Pancreas (tissue), 10 donors: ENCODE measurements around the gene EHF. TPM values are rescaled to one million over a fixed set of nuclear protein-coding genes. Genes with fewer than 3 reads are reported as not detected.
"Not testable (repeated sequence)": the region's sequence is repeated elsewhere in the genome, so short reads cannot be mapped to it uniquely, and the experiment has no call there.

ENCODE experiments used
- ATAC-seq, 4 donors: fragments of 200-7000 bp; cut with Tn5 transposase; one replicate each; pipeline versions ENCODE4 v1.8.0 to v1.9.1; 2020; ENCODE audit warnings: mild to moderate bottlenecking in 4 of 4, moderate library complexity in 4 of 4
- DNase-seq, 6 donors: peaks; one replicate each; pipeline ENCODE4 v3.0.0-alpha.2; 2020
- FAIRE-seq: peaks from 2 replicates; lab custom pipeline; 2012; peaks lifted over from hg19 to GRCh38; lab: Jason Lieb, UNC
- H3K27ac ChIP-seq, 4 donors: fragments of 200-600 bp; sonication (generic); 1 replicate in 3 of 4; 2 replicates in 1 of 4; pipeline versions ENCODE4 v1.5.0 to v1.8.0; 2020
- H3K27me3 ChIP-seq, 4 donors: fragments of 200-600 bp; one replicate each; pipeline ENCODE4 v1.8.0; 2021
- H3K36me3 ChIP-seq, 3 donors: fragments of 200-600 bp; sonication (generic) in 1 of 3; one replicate each; pipeline versions ENCODE4 v1.5.0 to v1.8.0; 2020 to 2021
- H3K4me1 ChIP-seq, 3 donors: fragments of 200-600 bp; one replicate each; pipeline ENCODE4 v1.8.0; 2021
- H3K4me3 ChIP-seq, 4 donors: fragments of 200-600 bp; sonication (generic) in 2 of 4; one replicate each; pipeline versions ENCODE4 v1.5.0 to v1.8.0; 2020 to 2021
- H3K9me3 ChIP-seq, 4 donors: fragments of 200-600 bp; one replicate each; pipeline ENCODE4 v1.8.0; 2021
- CTCF ChIP-seq, 4 donors: fragments of 200-600 bp; sonication (generic) in 3 of 4; IDR thresholded peaks; one replicate each; pipeline versions ENCODE4 v1.5.0 to v1.8.0; 2021; ENCODE audit warnings: antibody characterized with exemption in 4 of 4
- WGBS, 2 donors: extraction: QIAGEN DNeasy Blood & Tissue Kit; methylation state at CpG; one replicate each; pipeline ENCODE4 v1.1.7; 2013; 5-methylcytosine and 5-hydroxymethylcytosine counted together
- intact Hi-C, 3 donors: fragments of 100-400 bp; cut with DNase I; formaldehyde crosslinking; loops; one replicate each; pipeline versions ENCODE4 v1.11.1 to v1.14.2; 2022
- polyA plus RNA-seq, 2 donors: library from polyadenylated mRNA; stranded (reverse); fragments of 200-250 nt; gene quantifications; one replicate each; pipeline ENCODE4 v1.2.3, GENCODE V29; 2013
- total RNA-seq, 6 donors: library from RNA; stranded (reverse); fragmentation: NEBNext Ultra II Directional in 4 of 6; extraction: Animal tissue kit (Norgen Biotek cat#: 25700) in 4 of 6; gene quantifications; one replicate each; pipeline versions ENCODE4 v1.2.1 to v1.2.4, GENCODE V29; 2021 to 2023
- donor health status: healthy with polysubstance abuse.
- donor health status: DM: no; HTN: no; CAD: no; lungs with moderate emphysema.
- donor health status: DM: no; HTN: no; CAD: no.
- donor health status: control.
- donor health status: control.
- donor health status: Bipolar disorder and iron deficiency.
- donor health status: DM: yes; HTN: yes; CAD: no.
- donor health status: DM: no; HTN: no; CAD: no.
- donor health status: DM: no; HTN: no; CAD: no.
- donor health status: DM: yes; HTN: yes; CAD: no.

Gene EHF
- total and polyA plus RNA-seq, 8 donors, result 7.7 to 58.2 (median 32.4) TPM

GRCh38 chr11:34682825-34683224 lies 61.9 kb downstream of the EHF start:
- Histone ChIP-seq H3K9me3 (no peaks in the 10 kb centered on the region), H3K36me3 (no peaks in the 10 kb centered on the region), H3K27ac (no peak overlapping the region), H3K4me3 (no peak overlapping the region), H3K4me1 (no peaks in the 10 kb centered on the region), H3K27me3 (no peaks in the 10 kb centered on the region)
- DNase-seq (no peak), ATAC-seq (no peak), FAIRE-seq (no peak)
- intact Hi-C loops, result no loop called here
- 70 to 74% methylated on average over 2 of the region's 2 CpGs for WGBS, 2 donors
- TF ChIP-seq CTCF (IDR thresholded peaks at IDR 0.05), result no peak

GRCh38 chr11:34683396-34683795 lies 62.5 kb downstream of the EHF start:
- no peaks in the 10 kb centered on the region for H3K9me3 ChIP-seq
- intact Hi-C loops, result no loop called here
- H3K27me3 ChIP-seq, result no peaks in the 10 kb centered on the region
- DNase-seq, result no peak
- H3K4me1 ChIP-seq, result no peaks in the 10 kb centered on the region
- ATAC-seq, result no peak
- no peak for FAIRE-seq
- TF ChIP-seq CTCF (IDR thresholded peaks at IDR 0.05), result no peak
- H3K4me3 ChIP-seq, result no peak overlapping the region
- H3K27ac ChIP-seq, result no peak overlapping the region
- 89 to 93% methylated on average over 1 of the region's 1 CpG for WGBS, 2 donors
- no peaks in the 10 kb centered on the region for H3K36me3 ChIP-seq

- H3K4me3 ChIP-seq, result no peak overlapping the region
- H3K36me3 ChIP-seq, result no peaks in the 10 kb centered on the region
- H3K27me3 ChIP-seq, result no peaks in the 10 kb centered on the region
- FAIRE-seq (no peak), ATAC-seq (no peak), DNase-seq (no peak)
- 97 to 98% methylated on average over 2 of the region's 2 CpGs for WGBS, 2 donors
- H3K4me1 ChIP-seq, result no peaks in the 10 kb centered on the region
- H3K9me3 ChIP-seq, result no peaks in the 10 kb centered on the region
- no peak for TF ChIP-seq CTCF (IDR thresholded peaks at IDR 0.05)
- no peak overlapping the region for H3K27ac ChIP-seq
- intact Hi-C loops, result no loop called here
Measured at GRCh38 chr11:34685864-34686263, 65.0 kb downstream of the EHF start.

- H3K4me3 ChIP-seq, intact Hi-C loops, H3K36me3 ChIP-seq, H3K27me3 ChIP-seq, DNase-seq, H3K4me1 ChIP-seq, ATAC-seq, FAIRE-seq, H3K9me3 ChIP-seq, H3K27ac ChIP-seq: not testable (repeated sequence)
- WGBS, 2 donors, result 83% methylated on average over 22 to 26 of the region's 26 CpGs
Measured at GRCh38 chr11:34692299-34692698, 71.4 kb downstream of the EHF start.

- Histone ChIP-seq H3K4me1 (no peaks in the 10 kb centered on the region), H3K9me3 (no peaks in the 10 kb centered on the region), H3K4me3 (no peak overlapping the region), H3K27me3 (no peaks in the 10 kb centered on the region), H3K27ac (no peak overlapping the region), H3K36me3 (no peaks in the 10 kb centered on the region)
- no peak for DNase-seq
- FAIRE-seq, result no peak
- intact Hi-C loops, result no loop called here
- no peak for TF ChIP-seq CTCF (IDR thresholded peaks at IDR 0.05)
- ATAC-seq, result no peak
Measured at GRCh38 chr11:34696862-34697261, 76.0 kb downstream of the EHF start.
